Hepatocyte (in vitro differentiated cells): Measurements from ENCODE around the gene AIRE. TPM values are rescaled to one million over a fixed set of nuclear protein-coding genes. Genes with fewer than 3 reads are reported as not detected.

Source experiments
- DNase-seq: peaks from one replicate; pipeline ENCODE4 v3.0.0-alpha.2; 2016; ENCODE audit warnings: low spot score
- H2AFZ ChIP-seq: fragments of 200-600 bp; sonication (generic); 2 replicates; pipeline ENCODE4 v1.6.0; 2016; ENCODE audit warnings: antibody characterized with exemption, mild to moderate bottlenecking
- H3K27ac ChIP-seq: fragments of 200-600 bp; sonication (generic); 2 replicates; pipeline ENCODE4 v1.5.1; 2016; ENCODE audit warnings: mild to moderate bottlenecking
- H3K27me3 ChIP-seq: fragments of 200-600 bp; sonication (generic); 2 replicates; pipeline ENCODE4 v1.6.1; 2016
- H3K36me3 ChIP-seq: fragments of 200-600 bp; sonication (generic); replicated peaks from 2 replicates; pipeline ENCODE4 v1.5.1; 2016; ENCODE audit warnings: low read depth; ENCODE audit not compliant: insufficient read depth
- H3K4me1 ChIP-seq: fragments of 200-600 bp; sonication (generic); 2 replicates; pipeline ENCODE4 v1.5.1; 2016; ENCODE audit warnings: mild to moderate bottlenecking, moderate library complexity; ENCODE audit not compliant: insufficient read depth
- H3K4me2 ChIP-seq: fragments of 200-600 bp; sonication (generic); 2 replicates; pipeline ENCODE4 v1.6.0; 2016
- H3K4me3 ChIP-seq: fragments of 200-600 bp; sonication (generic); 2 replicates; pipeline ENCODE4 v1.5.1; 2016; ENCODE audit warnings: mild to moderate bottlenecking
- H3K79me2 ChIP-seq: fragments of 200-600 bp; sonication (generic); 2 replicates; pipeline ENCODE4 v1.6.0; 2017; ENCODE audit warnings: mild to moderate bottlenecking
- H3K9me2 ChIP-seq: fragments of 200-600 bp; sonication (generic); replicated peaks from 2 replicates; pipeline ENCODE4 v1.6.0; 2017; ENCODE audit warnings: mild to moderate bottlenecking; ENCODE audit not compliant: insufficient read depth
- H3K9me3 ChIP-seq: fragments of 200-600 bp; sonication (generic); 2 replicates; pipeline ENCODE4 v1.5.1; 2016; ENCODE audit warnings: low read depth, mild to moderate bottlenecking
- H4K20me1 ChIP-seq: fragments of 200-600 bp; sonication (generic); 2 replicates; pipeline ENCODE4 v1.6.0; 2016; ENCODE audit warnings: mild to moderate bottlenecking; ENCODE audit not compliant: insufficient read depth, poor library complexity, severe bottlenecking
- CTCF ChIP-seq: fragments of 200-600 bp; sonication (generic); IDR thresholded peaks from 2 replicates; pipeline ENCODE4 v1.5.1; 2016; ENCODE audit warnings: antibody characterized with exemption, mild to moderate bottlenecking; ENCODE audit not compliant: poor library complexity
- EZH2 ChIP-seq: fragments of 200-600 bp; sonication (generic); IDR thresholded peaks from 2 replicates; pipeline ENCODE4 v1.6.1; 2016; ENCODE audit warnings: antibody characterized with exemption, mild to moderate bottlenecking, borderline replicate concordance
- EZH2phosphoT487 ChIP-seq: fragments of 200-600 bp; sonication (generic); IDR thresholded peaks from one replicate; pipeline ENCODE4 v1.6.1; 2018; ENCODE audit warnings: antibody characterized with exemption, mild to moderate bottlenecking, low read depth, moderate library complexity; ENCODE audit not compliant: unreplicated experiment, severe bottlenecking
- WGBS: methylation state at CpG from one replicate; pipeline ENCODE4 v1.1.6; 2016; ENCODE audit warnings: low lambda C conversion rate; ENCODE audit errors: missing lambda C conversion rate; 5-methylcytosine and 5-hydroxymethylcytosine counted together
- polyA plus RNA-seq: library from polyadenylated mRNA; unstranded; fragments of >200 nt; fragmentation: Nextera tagmentation; extraction: Ambion mirVana; gene quantifications from 2 replicates; pipeline ENCODE4 v1.2.1, GENCODE V29; 2016
- total RNA-seq: library from RNA; depleted of rRNA; stranded (reverse); fragments of >200 nt; gene quantifications from 2 replicates; pipeline ENCODE4 v1.2.3, GENCODE V29; 2014

AIRE gene
- total and polyA plus RNA-seq, 2 experiments from 2014 or later, result 0.42 to 1.00 TPM

- Histone ChIP-seq H4K20me1 (no peaks in the 10 kb centered on the region), H3K4me3 (no peak overlapping the region), H3K27me3 (no peaks in the 10 kb centered on the region), H3K27ac (no peak overlapping the region), H3K79me2 (no peaks in the 10 kb centered on the region), H2AFZ (no peak overlapping the region), H3K36me3 (no peaks in the 10 kb centered on the region), H3K4me2 (no peak overlapping the region), H3K9me3 (no peaks in the 10 kb centered on the region), H3K4me1 (no peaks in the 10 kb centered on the region), H3K9me2 (no peaks in the 10 kb centered on the region)
- no peak for DNase-seq
- TF ChIP-seq EZH2phosphoT487 (no peak), CTCF (no peak), EZH2 (no peak)
- WGBS, result 69% methylated on average over 3 of the region's 4 CpGs
Measured at GRCh38 chr21:44263768-44264167, 21.9 kb upstream of the AIRE start.

- Histone ChIP-seq H3K9me2 (no peaks in the 10 kb centered on the region), H3K79me2 (no peaks in the 10 kb centered on the region), H3K4me2 (no peak overlapping the region), H3K36me3 (no peaks in the 10 kb centered on the region), H3K27ac (no peak overlapping the region), H2AFZ (no peak overlapping the region), H3K9me3 (no peaks in the 10 kb centered on the region), H3K4me1 (no peaks in the 10 kb centered on the region), H3K4me3 (no peak overlapping the region), H3K27me3 (no peaks in the 10 kb centered on the region), H4K20me1 (no peaks in the 10 kb centered on the region)
- no peak for DNase-seq
- 97% methylated on average over 16 of the region's 17 CpGs for WGBS
- TF ChIP-seq EZH2, result no peak
- no peak for TF ChIP-seq EZH2phosphoT487
- TF ChIP-seq CTCF, result no peak
Measured at GRCh38 chr21:44265734-44266270, 19.9 kb upstream of the AIRE start.

- Histone ChIP-seq H3K4me1 (no peaks in the 10 kb centered on the region), H3K9me2 (no peaks in the 10 kb centered on the region), H2AFZ (no peak overlapping the region), H3K27ac (no peak overlapping the region), H3K4me3 (no peak overlapping the region), H3K79me2 (no peaks in the 10 kb centered on the region), H3K27me3 (no peaks in the 10 kb centered on the region), H3K4me2 (no peak overlapping the region), H4K20me1 (no peaks in the 10 kb centered on the region), H3K36me3 (no peaks in the 10 kb centered on the region), H3K9me3 (no peaks in the 10 kb centered on the region)
- TF ChIP-seq CTCF (no peak), EZH2 (no peak), EZH2phosphoT487 (no peak)
- 89% methylated on average over 19 of the region's 19 CpGs for WGBS
- no peak for DNase-seq
Measured at GRCh38 chr21:44267655-44268142, 18.0 kb upstream of the AIRE start.
